NCI-H128 (cell line): ENCODE results near the gene SETD7.
"Not testable (repeated sequence)": the region's sequence is repeated elsewhere in the genome, so short reads cannot be mapped to it uniquely, and the experiment has no call there.

ENCODE experiments used
- DNase-seq: peaks from one replicate; lab custom pipeline; 2025; ENCODE audit not compliant: unreplicated experiment; lab: John Stamatoyannopoulos, UW

The SETD7 gene

GRCh38 chr4:139470295-139470694 lies 85.7 kb downstream of the SETD7 start:
- DNase-seq, result no peak

- DNase-seq, result no peak
Measured at GRCh38 chr4:139469869-139470268, 86.2 kb downstream of the SETD7 start.

- no peak for DNase-seq
Measured at GRCh38 chr4:139469216-139469615, 86.8 kb downstream of the SETD7 start.

GRCh38 chr4:139468756-139469155 lies 87.3 kb downstream of the SETD7 start:
- not testable (repeated sequence) for DNase-seq

GRCh38 chr4:139465922-139466321 lies 90.1 kb downstream of the SETD7 start:
- no peak for DNase-seq

GRCh38 chr4:139464512-139464911 lies 91.5 kb downstream of the SETD7 start:
- not testable (repeated sequence) for DNase-seq

- no peak for DNase-seq
Measured at GRCh38 chr4:139461022-139461628, 94.9 kb downstream of the SETD7 start.

GRCh38 chr4:139460565-139460964 lies 95.5 kb downstream of the SETD7 start:
- no peak for DNase-seq

- DNase-seq, result no peak
Measured at GRCh38 chr4:139458999-139459398, 97.0 kb downstream of the SETD7 start.

- DNase-seq, result no peak
Measured at GRCh38 chr4:139458543-139458942, 97.5 kb downstream of the SETD7 start.

- DNase-seq, result no peak
Measured at GRCh38 chr4:139457318-139457717, 98.7 kb downstream of the SETD7 start.

- DNase-seq, result no peak
Measured at GRCh38 chr4:139455126-139455538, 100.9 kb downstream of the SETD7 start.

- no peak for DNase-seq
Measured at GRCh38 chr4:139454111-139455045, 101.6 kb downstream of the SETD7 start, which contains the start of gene RAB33B. Gene RAB33B (plus strand): TSS chr4:139454121. CDS start chr4:139454196, 75 bp downstream.

- DNase-seq, result peak; percentile 71
Measured at GRCh38 chr4:139453371-139454110, 102.5 kb downstream of the SETD7 start.

- DNase-seq, result peak; percentile 12
Measured at GRCh38 chr4:139453041-139453370, 103.0 kb downstream of the SETD7 start.

- no peak for DNase-seq
Measured at GRCh38 chr4:139451997-139452396, 104.0 kb downstream of the SETD7 start.

- no peak for DNase-seq
Measured at GRCh38 chr4:139450586-139450985, 105.4 kb downstream of the SETD7 start.

- DNase-seq, result not testable (repeated sequence)
Measured at GRCh38 chr4:139447078-139447477, 108.9 kb downstream of the SETD7 start.
